ENCODE measurements around the gene NF1. TPM values are rescaled to one million over a fixed set of nuclear protein-coding genes. Genes with fewer than 3 reads are reported as not detected.

Gene NF1
- total and polyA plus RNA-seq, 2 donors (not counting 1 experiment from before 2014, with no cell fraction given) = 10.8 to 27.7 TPM

DNA sequence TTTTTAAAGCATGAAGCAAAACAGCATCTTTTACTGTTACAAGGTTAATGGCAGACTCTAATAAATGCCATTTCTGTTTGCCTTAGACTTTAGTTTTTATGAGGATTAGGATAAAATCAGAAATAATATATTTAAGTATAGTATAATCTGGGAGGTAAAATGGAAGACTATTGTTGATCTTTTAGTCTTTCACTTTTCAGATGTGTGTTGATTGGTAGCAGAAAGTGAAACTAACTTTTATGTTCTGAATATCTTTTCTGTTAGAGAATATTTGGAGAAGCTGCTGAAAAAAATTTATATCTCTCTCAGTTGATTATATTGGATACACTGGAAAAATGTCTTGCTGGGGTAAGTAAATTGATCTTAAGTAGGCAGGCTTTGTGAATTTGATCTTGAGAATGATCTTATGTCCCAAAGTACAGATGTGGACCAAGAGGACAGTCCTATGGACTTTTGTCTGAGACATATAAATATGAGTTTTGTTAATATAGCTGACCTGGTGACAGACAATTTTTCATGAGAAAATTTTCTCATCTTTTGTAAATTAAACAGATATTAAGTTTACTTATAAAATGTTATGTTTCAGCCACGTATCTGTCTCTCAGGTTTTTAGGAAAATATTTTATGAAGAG, 64.1 kb downstream of the NF1 start:
- no peaks in the 10 kb centered on the region for H4K20me1 ChIP-seq (ENCODE audit: control insufficient read depth, insufficient read depth, low read length, poor library complexity, severe bottlenecking)
- H3K9ac ChIP-seq (ENCODE audit: low read length) = peak overlapping the region; percentile 52
- ChIA-PET CTCF (no interaction called here), POLR2A (no interaction called here)
- Mint-ChIP-seq H3K9me3 (ENCODE audit: insufficient read depth) (no peaks in the 10 kb centered on the region), H3K4me3 (peak overlapping the region; percentile 67), H3K27me3 (no peaks in the 10 kb centered on the region), H3K27ac (no peak overlapping the region), H3K4me1 (peaks cover 8% of the 10 kb centered on the region)
- H2AFZ ChIP-seq (ENCODE audit: insufficient read depth, low read depth, low read length, poor library complexity, severe bottlenecking) = peak overlapping the region; percentile 21
- no peak for TF ChIP-seq EZH2 (IDR thresholded peaks at IDR 0.05; ENCODE audit: borderline replicate concordance, insufficient read depth, low read depth, low read length, poor library complexity, severe bottlenecking)
- TF ChIP-seq, protein P1, sequence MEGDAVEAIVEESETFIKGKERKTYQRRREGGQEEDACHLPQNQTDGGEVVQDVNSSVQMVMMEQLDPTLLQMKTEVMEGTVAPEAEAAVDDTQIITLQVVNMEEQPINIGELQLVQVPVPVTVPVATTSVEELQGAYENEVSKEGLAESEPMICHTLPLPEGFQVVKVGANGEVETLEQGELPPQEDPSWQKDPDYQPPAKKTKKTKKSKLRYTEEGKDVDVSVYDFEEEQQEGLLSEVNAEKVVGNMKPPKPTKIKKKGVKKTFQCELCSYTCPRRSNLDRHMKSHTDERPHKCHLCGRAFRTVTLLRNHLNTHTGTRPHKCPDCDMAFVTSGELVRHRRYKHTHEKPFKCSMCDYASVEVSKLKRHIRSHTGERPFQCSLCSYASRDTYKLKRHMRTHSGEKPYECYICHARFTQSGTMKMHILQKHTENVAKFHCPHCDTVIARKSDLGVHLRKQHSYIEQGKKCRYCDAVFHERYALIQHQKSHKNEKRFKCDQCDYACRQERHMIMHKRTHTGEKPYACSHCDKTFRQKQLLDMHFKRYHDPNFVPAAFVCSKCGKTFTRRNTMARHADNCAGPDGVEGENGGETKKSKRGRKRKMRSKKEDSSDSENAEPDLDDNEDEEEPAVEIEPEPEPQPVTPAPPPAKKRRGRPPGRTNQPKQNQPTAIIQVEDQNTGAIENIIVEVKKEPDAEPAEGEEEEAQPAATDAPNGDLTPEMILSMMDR (IDR thresholded peaks at IDR 0.05) = no peak
- intact Hi-C loops (cut with micrococcal nuclease) = no loop called here
- ATAC-seq (ENCODE audit: low read depth) (no peak), DNase-seq (no peak)
- peak overlapping the region in 1 of 2 donors; percentile 33 for H3K27ac ChIP-seq (ENCODE audit: low read length in 2 of 2)
- no peaks in the 10 kb centered on the region for H3K27me3 ChIP-seq (replicated peaks in 1 of 4; ENCODE audit: control extremely low read depth in 1 of 4, control insufficient read depth in 3 of 4, insufficient read depth in 4 of 4, low read length in 3 of 4)
- H3K36me3 ChIP-seq (replicated peaks in 1 of 2; ENCODE audit: control extremely low read depth in 1 of 2, control insufficient read depth in 1 of 2, extremely low read depth in 1 of 2, insufficient read depth in 2 of 2, low read length in 1 of 2) = no peaks in the 10 kb centered on the region
- H3K79me2 ChIP-seq (ENCODE audit: control insufficient read depth, insufficient read depth, low read length) = no peaks in the 10 kb centered on the region
- H3K4me2 ChIP-seq (replicated peaks; ENCODE audit: low read depth, low read length, poor library complexity, severe bottlenecking) = peak overlapping the region; percentile 63
- no CpG with 5 or more reads among the region's 1 CpG for WGBS (ENCODE audit: insufficient coverage)
- peak overlapping the region in 2 of 5 experiments; percentile 12 to 44 for H3K4me3 ChIP-seq (ENCODE audit: control extremely low read depth in 1 of 5, extremely low read depth in 1 of 5, insufficient read depth in 1 of 5, low read depth in 2 of 5, low read length in 4 of 5)
- no peaks in the 10 kb centered on the region for H3K4me1 ChIP-seq (ENCODE audit: control insufficient read depth in 2 of 2, insufficient read depth in 2 of 2, low read length in 2 of 2)
- no peaks in the 10 kb centered on the region for H3K9me3 ChIP-seq (ENCODE audit: control extremely low read depth in 1 of 3, control insufficient read depth in 2 of 3, insufficient read depth in 1 of 3, low read length in 2 of 3)

DNA sequence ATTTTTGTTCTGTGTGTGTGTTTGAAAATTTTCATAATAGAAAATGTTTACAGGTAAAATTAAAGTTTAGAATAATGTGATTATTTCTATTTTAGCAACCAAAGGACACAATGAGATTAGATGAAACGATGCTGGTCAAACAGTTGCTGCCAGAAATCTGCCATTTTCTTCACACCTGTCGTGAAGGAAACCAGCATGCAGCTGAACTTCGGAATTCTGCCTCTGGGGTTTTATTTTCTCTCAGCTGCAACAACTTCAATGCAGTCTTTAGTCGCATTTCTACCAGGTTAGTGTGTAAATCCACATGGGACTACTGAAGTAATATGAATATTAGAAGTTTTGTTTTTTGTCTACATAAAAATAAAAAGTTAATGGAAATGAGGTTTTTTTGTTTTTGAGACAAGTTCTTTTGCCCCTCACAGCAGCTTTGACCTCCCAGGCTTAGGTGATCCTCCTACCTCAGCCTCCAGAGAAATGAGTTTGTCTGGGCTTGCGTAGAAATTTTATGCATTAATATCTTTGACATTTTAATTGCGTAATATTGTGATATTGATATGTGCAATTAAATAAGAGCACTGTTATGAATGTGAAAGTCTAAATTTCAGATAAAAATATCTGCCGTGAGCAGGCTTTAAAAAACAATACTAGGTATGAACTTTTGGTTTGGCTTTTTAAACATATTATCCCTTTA, 68.5 kb downstream of the NF1 start:
- ATAC-seq (ENCODE audit: low read depth) (no peak), DNase-seq (no peak)
- H3K4me3 ChIP-seq (ENCODE audit: control extremely low read depth in 1 of 5, extremely low read depth in 1 of 5, insufficient read depth in 1 of 5, low read depth in 2 of 5, low read length in 4 of 5) = no peak overlapping the region
- H3K27ac Mint-ChIP-seq = no peak overlapping the region
- 97% methylated on average over 3 of the region's 7 CpGs for WGBS (ENCODE audit: insufficient coverage)
- no peak for TF ChIP-seq EZH2 (IDR thresholded peaks at IDR 0.05; ENCODE audit: borderline replicate concordance, insufficient read depth, low read depth, low read length, poor library complexity, severe bottlenecking)
- TF ChIP-seq, protein P1 (IDR thresholded peaks at IDR 0.05) = no peak
- H2AFZ ChIP-seq (ENCODE audit: insufficient read depth, low read depth, low read length, poor library complexity, severe bottlenecking) = no peak overlapping the region
- no peaks in the 10 kb centered on the region for H3K27me3 ChIP-seq (replicated peaks in 1 of 4; ENCODE audit: control extremely low read depth in 1 of 4, control insufficient read depth in 3 of 4, insufficient read depth in 4 of 4, low read length in 3 of 4)
- no peaks in the 10 kb centered on the region for H3K27me3 Mint-ChIP-seq
- H3K4me3 Mint-ChIP-seq = no peak overlapping the region
- H3K4me1 ChIP-seq (ENCODE audit: control insufficient read depth in 2 of 2, insufficient read depth in 2 of 2, low read length in 2 of 2) = no peaks in the 10 kb centered on the region
- peaks cover 0 to 2% of the 10 kb centered on the region in 2 experiments for H3K36me3 ChIP-seq (replicated peaks in 1 of 2; ENCODE audit: control extremely low read depth in 1 of 2, control insufficient read depth in 1 of 2, extremely low read depth in 1 of 2, insufficient read depth in 2 of 2, low read length in 1 of 2)
- ChIA-PET CTCF (no interaction called here), POLR2A (no interaction called here)
- H4K20me1 ChIP-seq (ENCODE audit: control insufficient read depth, insufficient read depth, low read length, poor library complexity, severe bottlenecking) = no peaks in the 10 kb centered on the region
- no peaks in the 10 kb centered on the region for H3K9me3 ChIP-seq (ENCODE audit: control extremely low read depth in 1 of 3, control insufficient read depth in 2 of 3, insufficient read depth in 1 of 3, low read length in 2 of 3)
- intact Hi-C loops (cut with micrococcal nuclease) = no loop called here
- peaks cover 8% of the 10 kb centered on the region for H3K4me1 Mint-ChIP-seq
- no peaks in the 10 kb centered on the region for H3K9me3 Mint-ChIP-seq (ENCODE audit: insufficient read depth)
- no peak overlapping the region for H3K27ac ChIP-seq (ENCODE audit: low read length in 2 of 2)
- no peak overlapping the region for H3K9ac ChIP-seq (ENCODE audit: low read length)
- no peaks in the 10 kb centered on the region for H3K79me2 ChIP-seq (ENCODE audit: control insufficient read depth, insufficient read depth, low read length)
- H3K4me2 ChIP-seq (replicated peaks; ENCODE audit: low read depth, low read length, poor library complexity, severe bottlenecking) = no peak overlapping the region
